Measurements from ENCODE around the gene UBE2N.

- TF ChIP-seq CTCF (IDR thresholded peaks at IDR 0.05), result no peak
- no peak for TF ChIP-seq EZH2phosphoT487 (IDR thresholded peaks at IDR 0.05)
- no peak for TF ChIP-seq EZH2 (IDR thresholded peaks at IDR 0.05)
These were observed 44.3 kb downstream of the UBE2N start for GRCh38 chr12:93397412-93397811.
